Measurements from ENCODE around the gene ZEB2.

ZEB2 gene

GRCh38 chr2:144513388-144514101 is 6.4 kb downstream of the ZEB2 start:
- DNase-seq (ENCODE audit: low read depth in 2 of 2) = no peak

- DNase-seq (ENCODE audit: low read depth in 2 of 2) = no peak
These were observed 7.0 kb downstream of the ZEB2 start for GRCh38 chr2:144512891-144513351.

- DNase-seq (ENCODE audit: low read depth in 2 of 2) = no peak
These were observed 7.4 kb downstream of the ZEB2 start for GRCh38 chr2:144512470-144512869.

DNA sequence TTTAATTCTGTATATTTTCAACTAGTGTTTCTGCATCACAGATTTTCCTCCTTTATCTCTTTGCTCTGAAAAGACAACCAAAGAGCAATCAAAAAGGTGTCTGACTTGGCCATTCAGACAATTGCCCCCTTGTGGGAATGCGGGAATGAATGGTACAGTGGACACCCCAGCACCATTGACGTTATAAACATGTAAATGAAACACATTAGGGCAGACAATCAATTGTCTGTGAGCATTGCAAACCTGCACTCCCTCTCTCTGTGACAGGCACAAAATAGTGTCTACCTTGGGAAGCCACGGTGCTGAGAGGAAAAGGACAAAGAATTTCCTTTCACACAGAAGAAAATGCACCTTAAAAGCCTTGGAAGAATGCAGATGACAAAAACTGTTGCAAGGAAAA is 8.0 kb downstream of the ZEB2 start:
- DNase-seq (ENCODE audit: low read depth in 2 of 2) = no peak

- DNase-seq (ENCODE audit: low read depth in 2 of 2) = no peak
These were observed 8.6 kb downstream of the ZEB2 start for GRCh38 chr2:144511226-144511810.

DNA sequence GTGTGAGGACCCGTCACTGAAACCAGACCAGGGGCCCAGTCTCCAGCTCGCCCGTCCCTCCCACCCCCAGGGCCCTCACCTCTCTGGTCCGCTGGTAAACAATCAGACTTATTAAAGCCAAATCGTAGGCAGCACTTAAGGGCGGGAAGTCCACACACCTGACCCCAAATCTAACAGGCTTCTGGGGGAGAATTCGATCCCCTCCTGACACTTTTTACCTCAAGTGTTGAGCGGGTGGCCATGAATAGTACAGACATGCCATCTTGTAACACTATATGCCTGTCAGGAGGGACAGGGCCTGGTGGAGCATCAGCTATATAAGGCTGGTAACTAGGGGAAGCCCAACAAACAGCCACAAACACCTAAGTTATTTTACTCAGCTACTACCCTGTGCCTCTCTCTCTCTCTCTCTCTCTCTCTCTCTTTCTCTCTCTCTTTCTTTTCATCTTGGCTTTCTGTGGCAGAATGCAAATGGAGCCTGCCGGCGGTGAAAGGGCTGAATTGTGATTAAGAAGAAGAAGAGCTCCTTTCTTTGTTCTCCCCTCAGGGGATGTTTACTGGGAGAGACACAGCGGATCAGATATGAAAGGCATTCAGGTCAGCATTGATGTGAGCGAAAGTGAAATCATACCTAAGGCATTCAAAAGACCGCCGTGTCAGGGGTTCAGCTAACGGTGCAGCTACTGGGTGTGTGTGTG is 9.5 kb downstream of the ZEB2 start:
- DNase-seq (ENCODE audit: low read depth in 2 of 2) = no peak

GRCh38 chr2:144509879-144510221 is 10.1 kb downstream of the ZEB2 start:
- DNase-seq (ENCODE audit: low read depth in 2 of 2) = no peak

GRCh38 chr2:144509001-144509878 is 10.7 kb downstream of the ZEB2 start:
- no peak for DNase-seq (ENCODE audit: low read depth in 2 of 2)

DNA sequence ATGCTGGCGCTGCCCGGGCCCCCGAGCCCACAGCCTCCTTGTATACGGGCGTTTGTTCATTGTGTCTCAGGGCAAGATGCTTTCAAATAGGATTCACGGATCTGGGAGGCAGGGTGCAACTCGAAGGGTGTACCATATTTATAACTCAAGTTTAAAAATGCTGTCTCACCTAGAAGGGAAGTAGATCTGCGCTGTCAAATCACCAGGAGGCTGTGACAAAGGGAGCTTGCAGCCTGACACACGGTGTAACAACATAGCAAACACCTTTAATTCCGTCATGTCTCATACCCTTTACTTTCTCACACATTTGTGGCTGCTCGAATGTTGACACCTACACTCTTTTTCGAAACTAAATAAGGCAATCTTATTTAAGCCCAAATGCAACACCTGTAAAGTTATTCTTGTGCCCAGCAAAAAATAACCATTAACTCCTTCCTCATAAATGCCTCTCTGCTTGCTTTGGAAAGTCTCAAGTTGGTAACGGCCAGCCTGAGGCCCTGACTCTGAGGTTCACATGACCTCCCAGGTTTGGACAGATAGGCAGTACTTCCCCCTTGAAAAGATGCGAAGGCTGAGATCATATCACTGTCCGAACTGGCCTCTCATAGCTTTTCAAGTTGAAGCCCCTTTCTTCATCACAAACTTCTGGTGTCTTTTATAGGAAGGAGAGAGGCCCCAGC is 11.6 kb downstream of the ZEB2 start:
- no peak for DNase-seq (ENCODE audit: low read depth in 2 of 2)

DNA sequence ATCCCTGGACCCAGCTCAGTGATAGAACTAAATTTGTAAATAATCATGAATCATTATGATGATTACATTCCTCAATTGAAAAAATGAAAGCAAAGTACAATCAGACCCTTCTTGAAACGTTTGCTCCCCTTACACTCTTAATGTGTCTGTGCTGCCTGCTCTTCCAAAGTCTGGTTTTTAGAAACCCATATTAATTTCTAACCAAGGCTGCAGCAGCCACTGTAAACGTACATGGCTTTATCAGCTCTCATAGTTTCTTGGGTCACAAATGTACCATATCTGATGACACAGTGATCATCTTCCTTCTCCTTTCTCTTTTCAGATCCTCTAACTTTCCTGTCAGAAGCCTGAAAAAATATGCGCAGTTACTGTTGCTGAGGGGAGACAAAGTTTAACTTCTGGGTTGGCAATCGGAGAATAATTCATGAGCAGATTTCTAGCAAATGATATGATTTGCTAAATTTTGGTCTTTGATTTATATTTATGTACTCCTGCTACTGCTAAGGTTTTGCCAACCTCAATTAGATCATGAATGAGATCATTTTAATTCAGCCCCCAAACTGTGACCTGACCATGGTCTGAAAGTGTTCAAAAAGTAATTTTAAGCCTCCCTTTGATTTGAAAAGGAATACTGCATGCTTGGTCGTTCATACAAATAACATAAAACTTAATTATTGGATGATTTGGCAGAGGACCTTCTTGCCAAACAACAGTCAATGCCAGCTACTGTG is 12.3 kb downstream of the ZEB2 start:
- no peak for DNase-seq (ENCODE audit: low read depth in 2 of 2)

DNA sequence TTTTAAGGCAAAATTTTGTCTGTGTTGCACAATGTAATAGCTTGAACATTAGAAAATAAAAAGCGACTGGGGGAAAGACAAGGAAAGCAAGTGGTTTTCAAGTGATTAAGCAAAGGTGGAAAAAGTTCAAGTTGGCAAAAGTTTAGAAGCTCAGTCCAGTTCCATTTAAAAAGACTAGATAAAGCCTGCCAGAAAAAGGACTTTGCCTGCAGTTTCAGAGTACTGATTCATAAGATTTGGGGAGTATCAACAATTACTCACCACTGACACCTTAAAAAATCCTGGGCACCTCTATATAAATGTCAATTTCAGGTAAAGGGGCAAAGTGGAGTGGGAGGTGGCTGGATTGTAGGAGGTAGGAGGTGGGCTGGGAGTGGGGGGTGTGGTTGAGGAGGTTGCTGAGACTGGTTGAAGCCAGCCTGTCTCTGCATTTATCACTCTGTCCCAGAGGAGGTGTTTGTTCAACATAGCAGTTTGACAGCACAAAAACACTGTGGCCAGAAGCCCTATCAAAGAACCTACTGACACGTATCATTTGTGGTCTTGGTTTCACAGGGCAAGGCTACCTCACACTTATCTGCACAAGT is 14.6 kb downstream of the ZEB2 start:
- DNase-seq (ENCODE audit: low read depth in 2 of 2) = no peak

GRCh38 chr2:144504218-144504641 is 15.7 kb downstream of the ZEB2 start:
- no peak for DNase-seq (ENCODE audit: low read depth in 2 of 2)

DNA sequence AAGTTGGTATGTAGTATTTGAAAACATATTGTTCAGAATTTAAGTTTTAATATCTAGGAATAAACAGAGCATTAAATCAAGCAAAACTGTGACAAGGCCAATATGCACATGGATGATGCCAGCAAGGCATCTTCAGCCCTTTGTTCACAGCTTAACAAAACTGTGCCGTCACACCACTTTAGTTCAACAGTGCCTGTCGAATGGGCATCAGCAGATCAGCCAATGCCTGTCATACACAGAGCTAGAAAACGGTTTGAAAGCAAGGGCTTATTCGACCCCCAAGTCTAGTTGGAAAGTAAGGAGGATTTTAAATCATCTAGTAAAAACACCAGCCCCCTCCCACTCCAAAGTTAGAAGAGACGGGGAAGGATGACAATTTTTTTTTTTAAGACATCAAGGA is 16.7 kb downstream of the ZEB2 start:
- DNase-seq (ENCODE audit: low read depth in 2 of 2) = no peak

- DNase-seq (ENCODE audit: low read depth in 2 of 2) = no peak
These were observed 17.6 kb downstream of the ZEB2 start for GRCh38 chr2:144502369-144502768.

GRCh38 chr2:144501627-144502026 is 18.3 kb downstream of the ZEB2 start:
- DNase-seq (ENCODE audit: low read depth in 2 of 2) = no peak

DNA sequence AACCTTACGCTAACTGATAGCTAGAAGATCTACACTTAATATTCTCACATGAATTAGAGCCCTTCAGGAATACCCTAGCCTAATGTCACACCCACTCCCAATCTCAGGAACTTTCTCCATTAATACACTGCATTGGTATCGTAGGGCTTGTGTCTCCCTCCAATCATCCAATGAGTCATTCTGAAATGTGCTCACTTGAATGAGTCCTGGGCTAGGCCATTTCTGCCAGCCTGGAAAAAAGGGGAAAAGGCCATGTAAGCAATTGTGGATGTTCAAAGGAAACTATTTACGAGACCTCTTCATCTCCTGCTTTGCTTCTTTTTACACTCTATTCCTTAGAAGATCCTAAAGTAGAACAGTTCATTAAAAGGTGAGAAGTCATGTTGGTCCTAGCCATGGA is 18.8 kb downstream of the ZEB2 start:
- DNase-seq (ENCODE audit: low read depth in 2 of 2) = no peak

GRCh38 chr2:144500563-144500962 is 19.4 kb downstream of the ZEB2 start:
- no peak for DNase-seq (ENCODE audit: low read depth in 2 of 2)

DNA sequence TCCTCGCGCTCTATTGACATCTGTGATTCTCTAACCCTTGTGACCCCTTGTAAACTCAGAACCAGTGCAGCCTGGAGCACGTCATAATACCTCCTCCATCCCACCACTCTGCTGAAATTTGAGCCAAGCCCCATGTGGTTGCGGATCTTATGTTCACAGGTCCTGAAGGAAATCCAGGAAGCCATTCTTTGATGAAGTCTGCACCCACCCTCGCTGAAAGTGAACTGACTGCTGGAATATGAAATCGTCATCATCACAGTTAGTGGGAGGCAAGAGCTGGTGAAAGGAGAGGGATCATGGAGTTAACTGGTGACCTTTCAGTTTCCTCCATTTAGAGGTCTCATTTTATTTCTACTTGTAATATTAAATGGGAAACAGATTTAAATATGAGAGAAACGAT is 21.6 kb downstream of the ZEB2 start:
- DNase-seq (ENCODE audit: low read depth in 2 of 2) = no peak

DNA sequence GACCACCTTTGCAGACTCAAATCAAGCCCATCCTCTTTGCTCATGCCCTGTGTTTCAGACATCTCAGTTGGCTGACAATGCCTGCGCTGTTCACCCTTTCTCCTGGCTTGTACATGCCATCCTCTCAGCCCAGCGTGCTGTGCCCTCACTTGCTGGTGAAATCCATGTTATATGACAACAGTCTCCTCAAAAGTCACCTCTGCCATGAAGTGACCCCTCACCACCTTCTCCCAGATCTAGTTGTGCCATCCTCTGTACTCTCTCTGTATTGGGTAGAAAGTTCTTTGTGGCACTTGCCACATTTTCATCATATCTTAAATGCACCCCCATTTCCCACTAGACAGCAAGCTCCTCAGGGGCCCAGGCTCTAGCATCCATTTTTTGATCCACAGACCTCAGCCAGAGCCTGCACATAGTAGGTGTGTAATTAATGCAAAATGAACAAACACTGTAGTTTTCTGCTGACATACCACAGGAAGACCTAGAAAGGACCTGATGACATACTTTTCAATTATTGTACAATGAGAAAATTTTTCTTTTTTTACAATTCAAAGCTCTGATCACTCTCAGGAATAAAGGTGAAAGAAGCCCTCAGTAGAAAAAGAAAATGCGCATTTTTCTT is 22.8 kb downstream of the ZEB2 start:
- no peak for DNase-seq (ENCODE audit: low read depth in 2 of 2)
